ENCODE measurements around the gene SERPINA5.
"Not testable (repeated sequence)": the region's sequence is repeated elsewhere in the genome, so short reads cannot be mapped to it uniquely, and the experiment has no call there.

SERPINA5 gene

GRCh38 chr14:94633121-94633520 is 51.9 kb downstream of the SERPINA5 start:
- H2BK120ac ChIP-seq (ENCODE audit: low read depth, low read length) = no peak overlapping the region
- no peak overlapping the region for H3K4me3 ChIP-seq (ENCODE audit: low read length)
- no peak overlapping the region for H3K23ac ChIP-seq (ENCODE audit: low read length)
- H3K27me3 ChIP-seq (ENCODE audit: insufficient read depth, low read length, poor library complexity) = no peaks in the 10 kb centered on the region
- H3K9ac ChIP-seq (ENCODE audit: low read length) = no peak overlapping the region
- no peaks in the 10 kb centered on the region for H3K4me1 ChIP-seq (ENCODE audit: control insufficient read depth, low read depth, low read length)
- H2AK5ac ChIP-seq (ENCODE audit: low read length) = no peak overlapping the region
- DNase-seq = no peak
- H3K4me2 ChIP-seq (ENCODE audit: low read length) = no peak overlapping the region
- no peak overlapping the region for H3K27ac ChIP-seq (ENCODE audit: low read depth, low read length)
- H4K5ac ChIP-seq (ENCODE audit: low read length) = no peak overlapping the region
- no peaks in the 10 kb centered on the region for H3K79me2 ChIP-seq (ENCODE audit: control insufficient read depth, insufficient read depth, low read length)
- H2BK15ac ChIP-seq (replicated peaks; ENCODE audit: low read depth) = no peak overlapping the region
- no peak overlapping the region for H3K56ac ChIP-seq (ENCODE audit: low read length)
- WGBS (ENCODE audit: extremely low coverage, insufficient coverage, low lambda C conversion rate) = no CpG with 5 or more reads among the region's 6 CpGs
- no peak overlapping the region for H4K8ac ChIP-seq (ENCODE audit: low read depth, low read length)
- H3K36me3 ChIP-seq (ENCODE audit: control insufficient read depth, insufficient read depth, low read length) = no peaks in the 10 kb centered on the region
- no peak overlapping the region for H2BK5ac ChIP-seq (ENCODE audit: low read length)
- no peak overlapping the region for H3K4ac ChIP-seq (ENCODE audit: low read depth, low read length)
- H3K18ac ChIP-seq (ENCODE audit: low read length) = no peak overlapping the region
- no peaks in the 10 kb centered on the region for H3K79me1 ChIP-seq (ENCODE audit: low read length)

- H3K4me3 ChIP-seq (ENCODE audit: low read length) = no peak overlapping the region
- H3K23ac ChIP-seq (ENCODE audit: low read length) = no peak overlapping the region
- no peaks in the 10 kb centered on the region for H3K79me2 ChIP-seq (ENCODE audit: control insufficient read depth, insufficient read depth, low read length)
- no peak overlapping the region for H3K18ac ChIP-seq (ENCODE audit: low read length)
- no peak overlapping the region for H3K27ac ChIP-seq (ENCODE audit: low read depth, low read length)
- no peak overlapping the region for H4K5ac ChIP-seq (ENCODE audit: low read length)
- H3K56ac ChIP-seq (ENCODE audit: low read length) = no peak overlapping the region
- H3K4me1 ChIP-seq (ENCODE audit: control insufficient read depth, low read depth, low read length) = no peaks in the 10 kb centered on the region
- no peaks in the 10 kb centered on the region for H3K36me3 ChIP-seq (ENCODE audit: control insufficient read depth, insufficient read depth, low read length)
- H2BK15ac ChIP-seq (replicated peaks; ENCODE audit: low read depth) = no peak overlapping the region
- no peaks in the 10 kb centered on the region for H3K27me3 ChIP-seq (ENCODE audit: insufficient read depth, low read length, poor library complexity)
- H3K4ac ChIP-seq (ENCODE audit: low read depth, low read length) = no peak overlapping the region
- no peak overlapping the region for H3K9ac ChIP-seq (ENCODE audit: low read length)
- no peak for DNase-seq
- no peak overlapping the region for H3K4me2 ChIP-seq (ENCODE audit: low read length)
- no peak overlapping the region for H2AK5ac ChIP-seq (ENCODE audit: low read length)
- WGBS (ENCODE audit: extremely low coverage, insufficient coverage, low lambda C conversion rate) = no CpG with 5 or more reads among the region's 1 CpG
- H3K79me1 ChIP-seq (ENCODE audit: low read length) = no peaks in the 10 kb centered on the region
- no peak overlapping the region for H4K8ac ChIP-seq (ENCODE audit: low read depth, low read length)
- H2BK120ac ChIP-seq (ENCODE audit: low read depth, low read length) = no peak overlapping the region
- no peak overlapping the region for H2BK5ac ChIP-seq (ENCODE audit: low read length)
Observed at GRCh38 chr14:94635154-94635553, 53.9 kb downstream of the SERPINA5 start.

- whole genome bisulfite sequencing (ENCODE audit: extremely low coverage, insufficient coverage, low lambda C conversion rate) = no CpG with 5 or more reads among the region's 2 CpGs
- Histone ChIP-seq H3K4ac (ENCODE audit: low read depth, low read length) (no peak overlapping the region), H2BK5ac (ENCODE audit: low read length) (no peak overlapping the region)
Observed at GRCh38 chr14:94636744-94637412, 55.7 kb downstream of the SERPINA5 start.

GRCh38 chr14:94637814-94638213 is 56.6 kb downstream of the SERPINA5 start:
- H4K5ac ChIP-seq (ENCODE audit: low read length); H3K23ac ChIP-seq (ENCODE audit: low read length); H3K4ac ChIP-seq (ENCODE audit: low read depth, low read length); H4K8ac ChIP-seq (ENCODE audit: low read depth, low read length); H3K79me1 ChIP-seq (ENCODE audit: low read length); H3K4me1 ChIP-seq (ENCODE audit: control insufficient read depth, low read depth, low read length); H2BK15ac ChIP-seq (replicated peaks; ENCODE audit: low read depth); H3K27me3 ChIP-seq (ENCODE audit: insufficient read depth, low read length, poor library complexity); H3K4me2 ChIP-seq (ENCODE audit: low read length); H3K18ac ChIP-seq (ENCODE audit: low read length); DNase-seq; H3K36me3 ChIP-seq (ENCODE audit: control insufficient read depth, insufficient read depth, low read length); H3K9ac ChIP-seq (ENCODE audit: low read length); H2BK5ac ChIP-seq (ENCODE audit: low read length); H3K4me3 ChIP-seq (ENCODE audit: low read length); H2AK5ac ChIP-seq (ENCODE audit: low read length); H3K27ac ChIP-seq (ENCODE audit: low read depth, low read length); H3K79me2 ChIP-seq (ENCODE audit: control insufficient read depth, insufficient read depth, low read length); H3K56ac ChIP-seq (ENCODE audit: low read length); H2BK120ac ChIP-seq (ENCODE audit: low read depth, low read length): not testable (repeated sequence)
- no CpG with 5 or more reads among the region's 8 CpGs for WGBS (ENCODE audit: extremely low coverage, insufficient coverage, low lambda C conversion rate)

More at GRCh38 chr14:94636744-94637412, 55.7 kb downstream of the SERPINA5 start:
- no peak overlapping the region for H2BK15ac ChIP-seq (replicated peaks; ENCODE audit: low read depth)
- H3K23ac ChIP-seq (ENCODE audit: low read length) = no peak overlapping the region
- H3K56ac ChIP-seq (ENCODE audit: low read length) = no peak overlapping the region
- H4K8ac ChIP-seq (ENCODE audit: low read depth, low read length) = no peak overlapping the region
- no peaks in the 10 kb centered on the region for H3K79me2 ChIP-seq (ENCODE audit: control insufficient read depth, insufficient read depth, low read length)
- H2AK5ac ChIP-seq (ENCODE audit: low read length) = no peak overlapping the region
- no peak overlapping the region for H3K27ac ChIP-seq (ENCODE audit: low read depth, low read length)
- no peak overlapping the region for H2BK120ac ChIP-seq (ENCODE audit: low read depth, low read length)
- no peak overlapping the region for H3K4me3 ChIP-seq (ENCODE audit: low read length)
- H3K79me1 ChIP-seq (ENCODE audit: low read length) = no peaks in the 10 kb centered on the region
- no peaks in the 10 kb centered on the region for H3K4me1 ChIP-seq (ENCODE audit: control insufficient read depth, low read depth, low read length)
- no peak overlapping the region for H3K18ac ChIP-seq (ENCODE audit: low read length)
- no peak overlapping the region for H3K4me2 ChIP-seq (ENCODE audit: low read length)
- peak; percentile 29 for DNase-seq
- H3K27me3 ChIP-seq (ENCODE audit: insufficient read depth, low read length, poor library complexity) = no peaks in the 10 kb centered on the region
- no peaks in the 10 kb centered on the region for H3K36me3 ChIP-seq (ENCODE audit: control insufficient read depth, insufficient read depth, low read length)
- no peak overlapping the region for H3K9ac ChIP-seq (ENCODE audit: low read length)
- no peak overlapping the region for H4K5ac ChIP-seq (ENCODE audit: low read length)

GRCh38 chr14:94638339-94638738 is 57.1 kb downstream of the SERPINA5 start:
- H2AK5ac ChIP-seq (ENCODE audit: low read length) = no peak overlapping the region
- H2BK15ac ChIP-seq (replicated peaks; ENCODE audit: low read depth) = no peak overlapping the region
- H4K5ac ChIP-seq (ENCODE audit: low read length) = no peak overlapping the region
- no peak overlapping the region for H3K18ac ChIP-seq (ENCODE audit: low read length)
- no peak overlapping the region for H4K8ac ChIP-seq (ENCODE audit: low read depth, low read length)
- no peaks in the 10 kb centered on the region for H3K79me1 ChIP-seq (ENCODE audit: low read length)
- H3K36me3 ChIP-seq (ENCODE audit: control insufficient read depth, insufficient read depth, low read length) = no peaks in the 10 kb centered on the region
- H3K27me3 ChIP-seq (ENCODE audit: insufficient read depth, low read length, poor library complexity) = no peaks in the 10 kb centered on the region
- no peak overlapping the region for H2BK5ac ChIP-seq (ENCODE audit: low read length)
- H3K4ac ChIP-seq (ENCODE audit: low read depth, low read length) = no peak overlapping the region
- no CpG with 5 or more reads among the region's 2 CpGs for WGBS (ENCODE audit: extremely low coverage, insufficient coverage, low lambda C conversion rate)
- no peak for DNase-seq
- no peak overlapping the region for H3K23ac ChIP-seq (ENCODE audit: low read length)
- H3K9ac ChIP-seq (ENCODE audit: low read length) = no peak overlapping the region
- no peaks in the 10 kb centered on the region for H3K4me1 ChIP-seq (ENCODE audit: control insufficient read depth, low read depth, low read length)
- no peak overlapping the region for H3K27ac ChIP-seq (ENCODE audit: low read depth, low read length)
- H3K79me2 ChIP-seq (ENCODE audit: control insufficient read depth, insufficient read depth, low read length) = no peaks in the 10 kb centered on the region
- no peak overlapping the region for H3K56ac ChIP-seq (ENCODE audit: low read length)
- H3K4me3 ChIP-seq (ENCODE audit: low read length) = no peak overlapping the region
- H3K4me2 ChIP-seq (ENCODE audit: low read length) = no peak overlapping the region
- no peak overlapping the region for H2BK120ac ChIP-seq (ENCODE audit: low read depth, low read length)

Data from mesendoderm (in vitro differentiated cells).